Measurements from ENCODE around the gene C1S.

C1S gene

GRCh38 chr12:7116196-7116595 is 55.7 kb downstream of the C1S start (continued):
- TF ChIP-seq PRDM2 (tag by site-specific recombination; IDR thresholded peaks at IDR 0.05; ENCODE audit: borderline replicate concordance) (no peak), ZNF157 (tag by site-specific recombination; IDR thresholded peaks at IDR 0.05) (no peak), GLIS2 (tag by site-specific recombination; IDR thresholded peaks at IDR 0.05) (no peak), REPIN1 (tag by site-specific recombination; IDR thresholded peaks at IDR 0.05; ENCODE audit: low read depth) (no peak), ZNF585B (tag by site-specific recombination; IDR thresholded peaks at IDR 0.05) (no peak), PRDM4 (tag by site-specific recombination; IDR thresholded peaks at IDR 0.05) (no peak)

GRCh38 chr12:7116916-7117315 is 56.4 kb downstream of the C1S start:
- TF ChIP-seq HOXD13 (CRISPR knock-in tag; IDR thresholded peaks at IDR 0.05; ENCODE audit: borderline replicate concordance) (no peak), ZNF146 (tag by site-specific recombination; IDR thresholded peaks at IDR 0.05) (no peak), ZNF658 (tag by site-specific recombination; IDR thresholded peaks at IDR 0.05) (no peak), ZNF311 (tag by site-specific recombination; IDR thresholded peaks at IDR 0.05; ENCODE audit: borderline replicate concordance) (no peak), BCL11B (tag by site-specific recombination; IDR thresholded peaks at IDR 0.05; ENCODE audit: low read depth) (no peak), KLF9 (tag by site-specific recombination; IDR thresholded peaks at IDR 0.05; ENCODE audit: low read depth) (no peak)
- Histone ChIP-seq H3K36me3 (ENCODE audit: control insufficient read depth in 2 of 2, insufficient read depth in 1 of 2, low read length in 2 of 2) (peaks cover 0 to 3% of the 10 kb centered on the region in 2 experiments; a peak in 1 of 3 replicates), H3K4me3 (ENCODE audit: low read depth, low read length) (no peak overlapping the region), H3K9me3 (ENCODE audit: control insufficient read depth, insufficient read depth, low read depth, low read length) (no peaks in the 10 kb centered on the region), H3K27ac (ENCODE audit: extremely low read depth, low read depth, low read length) (no peak overlapping the region), H3K4me1 (ENCODE audit: control insufficient read depth, insufficient read depth, low read length) (no peaks in the 10 kb centered on the region)
- ChIA-PET CTCF (interaction anchor here (0.7 to 1.4 kb wide), 3 partner anchors 8 to 48 kb away, joined by 3 to 4 read pairs (median 3); partner anchors contain the start of gene C1R), POLR2A (no interaction called here)

- ChIA-PET POLR2A (no interaction called here), CTCF (interaction anchor here (0.5 to 1.4 kb wide), 4 partner anchors 7 to 46 kb away, joined by 3 to 4 read pairs (median 3); partner anchors contain the start of genes C1R and C1RL)
- Histone ChIP-seq H3K4me1 (ENCODE audit: control insufficient read depth, insufficient read depth, low read length) (no peaks in the 10 kb centered on the region), H3K27ac (ENCODE audit: extremely low read depth, low read depth, low read length) (no peak overlapping the region), H3K36me3 (ENCODE audit: control insufficient read depth in 2 of 2, insufficient read depth in 1 of 2, low read length in 2 of 2) (peaks cover 0 to 3% of the 10 kb centered on the region in 2 experiments; a peak in 1 of 3 replicates), H3K4me3 (ENCODE audit: low read depth, low read length) (no peak overlapping the region), H3K9me3 (ENCODE audit: control insufficient read depth, insufficient read depth, low read depth, low read length) (no peaks in the 10 kb centered on the region)
- TF ChIP-seq PRDM6 (tag by site-specific recombination; IDR thresholded peaks at IDR 0.05) (no peak), ZNF768 (tag by site-specific recombination; IDR thresholded peaks at IDR 0.05) (no peak), ZNF501 (tag by site-specific recombination; IDR thresholded peaks at IDR 0.05) (no peak), KLF1 (tag by site-specific recombination; IDR thresholded peaks at IDR 0.05) (no peak), ZBTB8A (tag by site-specific recombination; IDR thresholded peaks at IDR 0.05) (no peak), ZNF426 (tag by site-specific recombination; IDR thresholded peaks at IDR 0.05) (no peak), ZNF777 (tag by site-specific recombination; IDR thresholded peaks at IDR 0.05; ENCODE audit: borderline replicate concordance) (no peak), ZNF37A (tag by site-specific recombination; IDR thresholded peaks at IDR 0.05) (no peak), ZNF596 (tag by site-specific recombination; IDR thresholded peaks at IDR 0.05) (no peak)
- TF ChIP-seq, protein P1, sequence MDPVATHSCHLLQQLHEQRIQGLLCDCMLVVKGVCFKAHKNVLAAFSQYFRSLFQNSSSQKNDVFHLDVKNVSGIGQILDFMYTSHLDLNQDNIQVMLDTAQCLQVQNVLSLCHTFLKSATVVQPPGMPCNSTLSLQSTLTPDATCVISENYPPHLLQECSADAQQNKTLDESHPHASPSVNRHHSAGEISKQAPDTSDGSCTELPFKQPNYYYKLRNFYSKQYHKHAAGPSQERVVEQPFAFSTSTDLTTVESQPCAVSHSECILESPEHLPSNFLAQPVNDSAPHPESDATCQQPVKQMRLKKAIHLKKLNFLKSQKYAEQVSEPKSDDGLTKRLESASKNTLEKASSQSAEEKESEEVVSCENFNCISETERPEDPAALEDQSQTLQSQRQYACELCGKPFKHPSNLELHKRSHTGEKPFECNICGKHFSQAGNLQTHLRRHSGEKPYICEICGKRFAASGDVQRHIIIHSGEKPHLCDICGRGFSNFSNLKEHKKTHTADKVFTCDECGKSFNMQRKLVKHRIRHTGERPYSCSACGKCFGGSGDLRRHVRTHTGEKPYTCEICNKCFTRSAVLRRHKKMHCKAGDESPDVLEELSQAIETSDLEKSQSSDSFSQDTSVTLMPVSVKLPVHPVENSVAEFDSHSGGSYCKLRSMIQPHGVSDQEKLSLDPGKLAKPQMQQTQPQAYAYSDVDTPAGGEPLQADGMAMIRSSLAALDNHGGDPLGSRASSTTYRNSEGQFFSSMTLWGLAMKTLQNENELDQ (tag by site-specific recombination; IDR thresholded peaks at IDR 0.05; ENCODE audit: low read depth), result no peak
Measured at GRCh38 chr12:7117670-7118069, 57.2 kb downstream of the C1S start.

All from HEK293 (cell line).